ENCODE measurements around the gene SERPINA1.

DNA sequence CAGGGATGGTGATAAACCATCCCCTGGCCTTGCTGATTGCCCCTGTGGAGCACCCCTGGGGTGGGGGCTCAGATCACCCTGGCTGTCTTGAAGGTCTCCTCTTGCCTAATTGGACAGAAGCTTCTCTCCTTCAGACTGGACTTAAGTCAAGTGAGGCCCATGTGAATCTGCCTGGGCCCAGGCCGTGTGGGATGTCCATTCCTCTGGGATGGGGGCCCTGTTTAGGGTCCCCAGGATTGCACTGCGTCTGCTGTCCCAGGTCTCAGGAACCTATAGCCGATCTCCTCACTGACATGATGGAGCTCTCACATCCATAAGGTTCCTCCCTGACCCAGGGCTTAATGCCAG, 20.2 kb downstream of the SERPINA1 start:
- TF ChIP-seq, protein P1, sequence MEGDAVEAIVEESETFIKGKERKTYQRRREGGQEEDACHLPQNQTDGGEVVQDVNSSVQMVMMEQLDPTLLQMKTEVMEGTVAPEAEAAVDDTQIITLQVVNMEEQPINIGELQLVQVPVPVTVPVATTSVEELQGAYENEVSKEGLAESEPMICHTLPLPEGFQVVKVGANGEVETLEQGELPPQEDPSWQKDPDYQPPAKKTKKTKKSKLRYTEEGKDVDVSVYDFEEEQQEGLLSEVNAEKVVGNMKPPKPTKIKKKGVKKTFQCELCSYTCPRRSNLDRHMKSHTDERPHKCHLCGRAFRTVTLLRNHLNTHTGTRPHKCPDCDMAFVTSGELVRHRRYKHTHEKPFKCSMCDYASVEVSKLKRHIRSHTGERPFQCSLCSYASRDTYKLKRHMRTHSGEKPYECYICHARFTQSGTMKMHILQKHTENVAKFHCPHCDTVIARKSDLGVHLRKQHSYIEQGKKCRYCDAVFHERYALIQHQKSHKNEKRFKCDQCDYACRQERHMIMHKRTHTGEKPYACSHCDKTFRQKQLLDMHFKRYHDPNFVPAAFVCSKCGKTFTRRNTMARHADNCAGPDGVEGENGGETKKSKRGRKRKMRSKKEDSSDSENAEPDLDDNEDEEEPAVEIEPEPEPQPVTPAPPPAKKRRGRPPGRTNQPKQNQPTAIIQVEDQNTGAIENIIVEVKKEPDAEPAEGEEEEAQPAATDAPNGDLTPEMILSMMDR (IDR thresholded peaks at IDR 0.05), result no peak
- TF ChIP-seq ZFX (IDR thresholded peaks at IDR 0.05; ENCODE audit: borderline replicate concordance), result no peak
